Stimulated activated naive CD8-positive, alpha-beta T cell treated with anti-CD3 and anti-CD28 coated beads, Interleukin-15, Interleukin-2, amounts not matched to agents 100 ng/mL and 50 ng/mL, for 24 hours (primary cell): ENCODE measurements around the gene MCUR1.

Experiments
- H3K27ac Mint-ChIP-seq: one replicate; pipeline ENCODE4 v1.8.0; 2021; ENCODE audit warnings: mild to moderate bottlenecking, mixed read lengths
- H3K27me3 Mint-ChIP-seq: one replicate; pipeline ENCODE4 v1.8.0; 2021; ENCODE audit warnings: mixed read lengths
- H3K36me3 Mint-ChIP-seq: one replicate; pipeline ENCODE4 v1.8.0; 2021; ENCODE audit warnings: low read depth, mixed read lengths
- H3K4me1 Mint-ChIP-seq: one replicate; pipeline ENCODE4 v1.8.0; 2021; ENCODE audit warnings: low read depth, mixed read lengths
- H3K4me3 Mint-ChIP-seq: one replicate; pipeline ENCODE4 v1.8.0; 2021; ENCODE audit warnings: mild to moderate bottlenecking, mixed read lengths
- H3K9me3 Mint-ChIP-seq: one replicate; pipeline ENCODE4 v1.8.0; 2021; ENCODE audit warnings: mixed read lengths

MCUR1 gene

DNA sequence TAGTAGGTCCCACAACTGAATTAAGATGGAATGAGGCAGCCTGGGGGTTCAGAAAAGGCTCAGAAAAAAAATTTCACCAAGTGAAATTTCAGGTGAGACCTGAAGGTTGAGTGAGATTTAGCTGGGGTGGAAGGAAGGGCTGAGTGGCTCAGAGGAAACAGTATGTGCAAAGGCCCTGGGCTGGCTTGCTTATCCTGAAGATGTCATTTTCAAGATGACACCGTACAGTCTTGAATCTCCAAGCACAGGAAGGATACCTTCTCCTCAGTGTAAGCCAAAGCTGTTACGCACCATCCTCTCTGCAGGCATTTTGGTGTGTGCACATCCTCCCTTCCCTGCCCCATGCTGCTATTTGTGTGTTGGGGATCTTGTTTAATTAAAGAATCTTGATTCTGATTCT, 59.7 kb downstream of the MCUR1 start:
- H3K27me3 Mint-ChIP-seq = no peaks in the 10 kb centered on the region
- no peaks in the 10 kb centered on the region for H3K9me3 Mint-ChIP-seq
- H3K27ac Mint-ChIP-seq = no peak overlapping the region
- H3K4me1 Mint-ChIP-seq = peaks cover 9% of the 10 kb centered on the region
- H3K4me3 Mint-ChIP-seq = no peak overlapping the region
- H3K36me3 Mint-ChIP-seq = no peaks in the 10 kb centered on the region

- no peak overlapping the region for H3K27ac Mint-ChIP-seq
- H3K4me3 Mint-ChIP-seq = no peak overlapping the region
- peaks cover 16% of the 10 kb centered on the region for H3K4me1 Mint-ChIP-seq
- H3K27me3 Mint-ChIP-seq = no peaks in the 10 kb centered on the region
- no peaks in the 10 kb centered on the region for H3K9me3 Mint-ChIP-seq
- no peaks in the 10 kb centered on the region for H3K36me3 Mint-ChIP-seq
These were observed 70.6 kb downstream of the MCUR1 start for GRCh38 chr6:13743736-13744127.

DNA sequence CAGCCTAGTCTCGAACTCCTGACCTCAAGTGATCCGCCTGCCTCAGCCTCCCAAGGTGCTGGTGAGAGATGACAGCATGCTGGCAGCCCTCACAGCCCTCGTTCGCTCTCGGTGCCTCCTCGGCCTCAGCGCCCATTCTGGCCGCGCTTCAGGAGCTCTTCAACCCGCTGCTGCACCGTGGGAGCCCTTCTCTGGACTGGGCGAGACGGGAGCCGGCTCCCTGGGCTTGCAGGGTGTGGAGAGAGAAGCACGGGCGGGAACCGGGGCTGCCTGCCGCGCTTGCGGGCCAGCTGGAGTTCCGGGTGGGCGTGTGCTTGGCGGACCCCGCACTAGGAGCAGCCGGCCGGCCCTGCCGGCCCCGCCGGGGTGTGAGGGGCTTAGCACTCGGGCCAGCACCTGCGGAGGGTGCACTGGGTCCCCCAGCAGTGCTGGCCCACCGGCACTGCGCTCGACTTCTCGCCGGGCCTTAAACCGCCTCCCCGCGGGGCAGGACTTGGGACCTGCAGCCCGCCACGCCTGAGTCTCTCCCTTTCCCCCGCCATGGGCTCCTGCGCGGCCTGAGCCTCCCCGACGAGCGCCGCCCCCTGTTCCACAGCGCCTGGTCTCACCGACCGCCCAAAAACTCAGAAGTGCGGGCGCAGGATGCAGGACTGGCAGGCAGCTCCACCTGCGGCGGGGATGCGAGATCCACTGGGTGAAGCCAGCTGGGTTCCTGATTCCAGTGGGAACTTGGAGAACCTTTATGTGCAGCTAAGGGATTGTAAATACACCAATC, 71.2 kb downstream of the MCUR1 start:
- Mint-ChIP-seq H3K36me3 (no peaks in the 10 kb centered on the region), H3K27me3 (no peaks in the 10 kb centered on the region), H3K4me3 (peak overlapping the region; percentile 23), H3K27ac (no peak overlapping the region), H3K9me3 (no peaks in the 10 kb centered on the region), H3K4me1 (peaks cover 14% of the 10 kb centered on the region)

- Mint-ChIP-seq H3K27ac (no peak overlapping the region), H3K4me3 (no peak overlapping the region)
These were observed 73.0 kb downstream of the MCUR1 start for GRCh38 chr6:13741365-13741764.

More at GRCh38 chr6:13741365-13741764, 73.0 kb downstream of the MCUR1 start:
- H3K4me1 Mint-ChIP-seq = no peaks in the 10 kb centered on the region
- H3K9me3 Mint-ChIP-seq = no peaks in the 10 kb centered on the region
- no peaks in the 10 kb centered on the region for H3K36me3 Mint-ChIP-seq
- no peaks in the 10 kb centered on the region for H3K27me3 Mint-ChIP-seq
